ENCODE results near the gene LBR.
"Not testable (repeated sequence)": the region's sequence is repeated elsewhere in the genome, so short reads cannot be mapped to it uniquely, and the experiment has no call there.

- TF ChIP-seq CTCF (conservative IDR thresholded peaks at IDR 0.05 in 1 of 2, IDR thresholded peaks at IDR 0.05 in 1 of 2; ENCODE audit: extremely low read depth in 1 of 2, insufficient read depth in 1 of 2, low read depth in 1 of 2, low read length in 2 of 2); EZH2 (IDR thresholded peaks at IDR 0.05; ENCODE audit: borderline replicate concordance, low read length): not testable (repeated sequence)
Observed at GRCh38 chr1:225473266-225473665, 45.4 kb upstream of the LBR start.

All from mammary epithelial cell (primary cell).